H9 (cell line): Measurements from ENCODE around the gene SPCS3. TPM values are rescaled to one million over a fixed set of nuclear protein-coding genes. Genes with fewer than 3 reads are reported as not detected.

Experiments
- DNase-seq: peaks from one replicate; pipeline ENCODE4 v3.0.0-alpha.2; 2017
- H2AFZ ChIP-seq: one replicate; pipeline ENCODE4 v1.6.1; 2013; ENCODE audit warnings: mild to moderate bottlenecking, low read length, control low read depth, moderate library complexity
- H2AK5ac ChIP-seq: 2 replicates; pipeline ENCODE4 v1.6.1; 2013; ENCODE audit warnings: low read length, control low read depth, mixed read lengths; ENCODE audit not compliant: insufficient read length
- H2BK120ac ChIP-seq: one replicate; pipeline ENCODE4 v1.6.1; 2013; ENCODE audit warnings: low read depth, mild to moderate bottlenecking, low read length, control low read depth, inconsistent platforms; ENCODE audit not compliant: poor library complexity, severe bottlenecking
- H2BK12ac ChIP-seq: 2 replicates; pipeline ENCODE4 v1.6.1; 2013; ENCODE audit warnings: low read length, control low read depth, mixed read lengths, low read depth; ENCODE audit not compliant: insufficient read length
- H2BK15ac ChIP-seq: 2 replicates; pipeline ENCODE4 v1.6.1; 2013; ENCODE audit warnings: low read depth, low read length, control low read depth
- H2BK20ac ChIP-seq: one replicate; pipeline ENCODE4 v1.6.1; 2013; ENCODE audit warnings: low read depth, mild to moderate bottlenecking, low read length, control low read depth, inconsistent platforms; ENCODE audit not compliant: poor library complexity, severe bottlenecking
- H2BK5ac ChIP-seq: 2 replicates; pipeline ENCODE4 v1.6.1; 2013; ENCODE audit warnings: low read length, control low read depth, mixed read lengths; ENCODE audit not compliant: insufficient read length
- H3K14ac ChIP-seq: 2 replicates; pipeline ENCODE4 v1.6.1; 2013; ENCODE audit warnings: low read length, control low read depth; ENCODE audit not compliant: insufficient read depth
- H3K18ac ChIP-seq: 2 replicates; pipeline ENCODE4 v1.6.1; 2013; ENCODE audit warnings: low read depth, mild to moderate bottlenecking, mixed read lengths, low read length, control low read depth; ENCODE audit not compliant: insufficient read length
- H3K23ac ChIP-seq: 2 replicates; pipeline ENCODE4 v1.6.1; 2013; ENCODE audit warnings: low read length, control low read depth, mixed read lengths, low read depth; ENCODE audit not compliant: insufficient read length
- H3K23me2 ChIP-seq: 2 replicates; pipeline ENCODE4 v1.6.1; 2013; ENCODE audit warnings: low read depth, mild to moderate bottlenecking, mixed read lengths, low read length, control low read depth; ENCODE audit not compliant: insufficient read length, poor library complexity, severe bottlenecking
- H3K27ac ChIP-seq: 2 replicates; pipeline ENCODE4 v1.5.1; 2013; ENCODE audit warnings: low read length, control low read depth, mixed read lengths, low read depth; ENCODE audit not compliant: insufficient read length
- H3K27me3 ChIP-seq: 2 replicates; pipeline ENCODE4 v1.6.1; 2013; ENCODE audit warnings: low read length, control low read depth, inconsistent platforms; ENCODE audit not compliant: insufficient read depth
- H3K4ac ChIP-seq: 2 replicates; pipeline ENCODE4 v1.6.1; 2013; ENCODE audit warnings: low read depth, mild to moderate bottlenecking, control low read depth, inconsistent platforms, low read length, moderate library complexity
- H3K4me1 ChIP-seq: 2 replicates; pipeline ENCODE4 v1.6.1; 2013; ENCODE audit warnings: low read length, control low read depth, inconsistent platforms; ENCODE audit not compliant: insufficient read depth
- H3K4me2 ChIP-seq: 2 replicates; pipeline ENCODE4 v1.6.1; 2013; ENCODE audit warnings: low read length, control low read depth, mixed read lengths; ENCODE audit not compliant: insufficient read length, insufficient read depth
- H3K56ac ChIP-seq: 2 replicates; pipeline ENCODE4 v1.6.1; 2013; ENCODE audit warnings: low read depth, mild to moderate bottlenecking, mixed read lengths, low read length, control low read depth; ENCODE audit not compliant: insufficient read length
- H3K79me1 ChIP-seq: 2 replicates; pipeline ENCODE4 v1.6.1; 2013; ENCODE audit warnings: low read depth, mild to moderate bottlenecking, moderate library complexity, low read length, control low read depth, inconsistent platforms; ENCODE audit not compliant: insufficient read depth, poor library complexity, severe bottlenecking
- H3K79me2 ChIP-seq: 2 replicates; pipeline ENCODE4 v1.6.1; 2013; ENCODE audit warnings: low read length, control low read depth, inconsistent platforms; ENCODE audit not compliant: insufficient read depth
- H3K9ac ChIP-seq: 2 replicates; pipeline ENCODE4 v1.6.1; 2013; ENCODE audit warnings: low read length, control low read depth, mixed read lengths; ENCODE audit not compliant: insufficient read length; ENCODE audit errors: extremely low read depth
- H3K9me3 ChIP-seq: one replicate; pipeline ENCODE4 v1.6.1; 2013; ENCODE audit warnings: low read depth, low read length, inconsistent platforms; ENCODE audit not compliant: control insufficient read depth
- H3T11ph ChIP-seq: one replicate; pipeline ENCODE4 v1.6.1; 2013; ENCODE audit warnings: mild to moderate bottlenecking, low read length, control low read depth, inconsistent platforms
- H4K20me1 ChIP-seq: one replicate; pipeline ENCODE4 v1.6.1; 2013; ENCODE audit not compliant: control insufficient read depth, insufficient read length, insufficient read depth
- H4K5ac ChIP-seq: 2 replicates; pipeline ENCODE4 v1.6.1; 2013; ENCODE audit warnings: low read depth, mild to moderate bottlenecking, mixed read lengths, low read length, control low read depth; ENCODE audit not compliant: insufficient read length
- H4K8ac ChIP-seq: replicated peaks from 2 replicates; pipeline ENCODE4 v1.6.1; 2013; ENCODE audit warnings: low read length, control low read depth, mixed read lengths, low read depth; ENCODE audit not compliant: insufficient read length
- H4K91ac ChIP-seq: 2 replicates; pipeline ENCODE4 v1.6.1; 2013; ENCODE audit warnings: low read depth, mild to moderate bottlenecking, moderate library complexity, mixed read lengths, low read length, control low read depth; ENCODE audit not compliant: insufficient read length
- H3K27ac Mint-ChIP-seq, 3 experiments: 2 replicates in 2 of 3; 3 replicates in 1 of 3; pipeline ENCODE4 v1.8.0; 2020 to 2021; ENCODE audit warnings: mixed read lengths in 3 of 3, mild to moderate bottlenecking in 1 of 3, moderate library complexity in 1 of 3
- H3K27me3 Mint-ChIP-seq: 2 replicates; pipeline ENCODE4 v1.8.0; 2021; ENCODE audit warnings: low read depth, mild to moderate bottlenecking, moderate library complexity, mixed read lengths
- H3K36me3 Mint-ChIP-seq, 3 experiments: 2 replicates in 2 of 3; 3 replicates in 1 of 3; pipeline ENCODE4 v1.8.0; 2020 to 2021; ENCODE audit warnings: low read depth in 3 of 3, mixed read lengths in 3 of 3; ENCODE audit not compliant: insufficient read depth in 1 of 3
- H3K4me1 Mint-ChIP-seq, 2 experiments: 2 replicates each; pipeline ENCODE4 v1.8.0; 2020; ENCODE audit warnings: mixed read lengths in 2 of 2
- H3K4me3 Mint-ChIP-seq, 2 experiments: 2 replicates in 1 of 2; 3 replicates in 1 of 2; pipeline ENCODE4 v1.8.0; 2020 to 2021; ENCODE audit warnings: mild to moderate bottlenecking in 2 of 2, mixed read lengths in 2 of 2, moderate library complexity in 1 of 2
- H3K9me3 Mint-ChIP-seq, 2 experiments: 2 replicates in 1 of 2; 3 replicates in 1 of 2; pipeline ENCODE4 v1.8.0; 2020; ENCODE audit warnings: mild to moderate bottlenecking in 2 of 2, mixed read lengths in 2 of 2, moderate library complexity in 1 of 2
- WGBS: extraction: QIAGEN DNeasy Blood & Tissue Kit; methylation state at CpG from one replicate; pipeline ENCODE4 v1.1.7; 2013; ENCODE audit warnings: missing lambda C conversion rate, low lambda C conversion rate, mixed read lengths; ENCODE audit not compliant: insufficient read length; ENCODE audit errors: extremely low coverage; 5-methylcytosine and 5-hydroxymethylcytosine counted together
- total RNA-seq: library from RNA; stranded (reverse); gene quantifications from 2 replicates; pipeline ENCODE4 v1.2.1, GENCODE V29; 2021
- TF ChIP-seq, protein P1 (sequence below): fragments of 200-600 bp; sonication (generic); conservative IDR thresholded peaks from 3 replicates; pipeline ENCODE4 v1.8.0; 2021; ENCODE audit warnings: antibody characterized with exemption, mild to moderate bottlenecking

SPCS3 gene
- total RNA-seq, 1 experiment from 2014 or later, result 113 TPM

DNA sequence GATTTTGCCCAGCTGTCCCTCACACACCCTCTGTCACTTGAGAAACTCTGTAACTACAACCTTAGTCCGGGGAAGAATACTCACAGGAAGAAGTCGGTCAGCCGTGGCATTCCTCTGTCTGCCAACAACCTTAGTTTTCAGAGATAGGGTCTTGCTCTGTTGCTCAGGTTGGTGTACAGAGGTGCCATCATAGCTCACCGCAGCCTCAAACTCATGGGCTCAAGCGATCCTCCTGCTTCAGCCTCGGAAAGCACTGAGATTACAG, 12.2 kb upstream of the SPCS3 start:
- Histone ChIP-seq H3K18ac (no peak overlapping the region), H3K4me1 (no peaks in the 10 kb centered on the region; the same call in 1 of the 2 replicates), H4K20me1 (no peaks in the 10 kb centered on the region), H3K27me3 (peaks cover 8% of the 10 kb centered on the region; the same call in 1 of the 2 replicates), H3K56ac (no peak overlapping the region), H2BK5ac (no peak overlapping the region), H3K4me2 (no peak overlapping the region), H3K79me2 (no peaks in the 10 kb centered on the region), H3K23ac (no peak overlapping the region), H2BK12ac (no peak overlapping the region), H3K23me2 (no peaks in the 10 kb centered on the region), H2BK20ac (no peak overlapping the region), H2BK15ac (no peak overlapping the region), H2AFZ (no peak overlapping the region), H4K5ac (no peak overlapping the region), H3K14ac (no peak overlapping the region), H3T11ph (no peak overlapping the region), H2BK120ac (no peak overlapping the region), H3K9me3 (no peaks in the 10 kb centered on the region), H3K79me1 (no peaks in the 10 kb centered on the region), H3K27ac (no peak overlapping the region), H4K8ac (no peak overlapping the region), H2AK5ac (no peak overlapping the region), H4K91ac (no peak overlapping the region), H3K4ac (no peak overlapping the region), H3K9ac (no peak overlapping the region)
- no CpG with 5 or more reads among the region's 6 CpGs for WGBS
- Mint-ChIP-seq H3K27ac (no peak overlapping the region), H3K4me1 (peaks cover 15% of the 10 kb centered on the region in 2 experiments), H3K4me3 (no peak overlapping the region), H3K27me3 (peaks cover 40% of the 10 kb centered on the region), H3K36me3 (no peaks in the 10 kb centered on the region), H3K9me3 (no peaks in the 10 kb centered on the region; a peak in 1 of 5 replicates)
- TF ChIP-seq, protein P1, sequence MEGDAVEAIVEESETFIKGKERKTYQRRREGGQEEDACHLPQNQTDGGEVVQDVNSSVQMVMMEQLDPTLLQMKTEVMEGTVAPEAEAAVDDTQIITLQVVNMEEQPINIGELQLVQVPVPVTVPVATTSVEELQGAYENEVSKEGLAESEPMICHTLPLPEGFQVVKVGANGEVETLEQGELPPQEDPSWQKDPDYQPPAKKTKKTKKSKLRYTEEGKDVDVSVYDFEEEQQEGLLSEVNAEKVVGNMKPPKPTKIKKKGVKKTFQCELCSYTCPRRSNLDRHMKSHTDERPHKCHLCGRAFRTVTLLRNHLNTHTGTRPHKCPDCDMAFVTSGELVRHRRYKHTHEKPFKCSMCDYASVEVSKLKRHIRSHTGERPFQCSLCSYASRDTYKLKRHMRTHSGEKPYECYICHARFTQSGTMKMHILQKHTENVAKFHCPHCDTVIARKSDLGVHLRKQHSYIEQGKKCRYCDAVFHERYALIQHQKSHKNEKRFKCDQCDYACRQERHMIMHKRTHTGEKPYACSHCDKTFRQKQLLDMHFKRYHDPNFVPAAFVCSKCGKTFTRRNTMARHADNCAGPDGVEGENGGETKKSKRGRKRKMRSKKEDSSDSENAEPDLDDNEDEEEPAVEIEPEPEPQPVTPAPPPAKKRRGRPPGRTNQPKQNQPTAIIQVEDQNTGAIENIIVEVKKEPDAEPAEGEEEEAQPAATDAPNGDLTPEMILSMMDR, result no peak
- no peak for DNase-seq
